GM12873 (cell line): Measurements from ENCODE around the gene TCF7L1.
A peak's percentile ranks its signal among the peaks of the same experiment; 100 is the strongest.

Source experiments
- CTCF ChIP-seq: IDR thresholded peaks from 2 replicates; pipeline ENCODE4 v1.5.1; 2012; ENCODE audit warnings: low read depth, mild to moderate bottlenecking, moderate library complexity, low read length, control low read depth; ENCODE audit not compliant: insufficient read depth; ENCODE audit errors: missing control alignments

The TCF7L1 gene

GRCh38 chr2:85116207-85116606, 17.0 kb upstream of the TCF7L1 start:
- TF ChIP-seq CTCF, result no peak

- no peak for TF ChIP-seq CTCF
Observed at GRCh38 chr2:85119900-85120299, 13.3 kb upstream of the TCF7L1 start.

GRCh38 chr2:85120363-85120762, 12.8 kb upstream of the TCF7L1 start:
- no peak for TF ChIP-seq CTCF

GRCh38 chr2:85129861-85130260, 3.3 kb upstream of the TCF7L1 start:
- TF ChIP-seq CTCF, result no peak

DNA sequence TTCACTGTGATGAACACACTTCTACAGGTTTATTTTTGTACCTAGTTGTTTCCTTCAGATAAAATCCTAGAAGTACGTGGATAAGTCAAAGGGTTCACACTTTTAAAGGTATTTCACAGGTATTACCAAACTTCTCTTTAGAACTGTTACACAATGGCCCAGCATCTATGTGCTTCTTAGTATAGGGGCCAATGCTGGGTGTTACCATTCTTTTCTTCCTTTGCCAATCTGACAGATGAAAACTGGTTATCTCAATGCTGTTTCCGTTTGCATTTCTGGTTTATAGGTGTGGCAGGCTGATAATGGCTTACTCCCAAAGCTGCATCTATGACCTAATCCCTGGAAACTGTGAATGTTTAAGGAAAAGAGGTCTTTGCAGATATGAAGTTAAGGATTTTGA, 2.8 kb upstream of the TCF7L1 start:
- TF ChIP-seq CTCF, result no peak

- TF ChIP-seq CTCF, result peak; percentile 41
Observed at GRCh38 chr2:85131116-85131515, 2.1 kb upstream of the TCF7L1 start.

GRCh38 chr2:85132397-85132796, 795 bp upstream of the TCF7L1 start:
- TF ChIP-seq CTCF, result no peak
